H9 (cell line): ENCODE measurements around the gene ERC1. TPM values are rescaled to one million over a fixed set of nuclear protein-coding genes. Genes with fewer than 3 reads are reported as not detected.

Experiments used
- DNase-seq: peaks from one replicate; pipeline ENCODE4 v3.0.0-alpha.2; 2017
- H2AFZ ChIP-seq: one replicate; pipeline ENCODE4 v1.6.1; 2013; ENCODE audit warnings: mild to moderate bottlenecking, low read length, control low read depth, moderate library complexity
- H2AK5ac ChIP-seq: 2 replicates; pipeline ENCODE4 v1.6.1; 2013; ENCODE audit warnings: low read length, control low read depth, mixed read lengths; ENCODE audit not compliant: insufficient read length
- H2BK120ac ChIP-seq: one replicate; pipeline ENCODE4 v1.6.1; 2013; ENCODE audit warnings: low read depth, mild to moderate bottlenecking, low read length, control low read depth, inconsistent platforms; ENCODE audit not compliant: poor library complexity, severe bottlenecking
- H2BK12ac ChIP-seq: 2 replicates; pipeline ENCODE4 v1.6.1; 2013; ENCODE audit warnings: low read length, control low read depth, mixed read lengths, low read depth; ENCODE audit not compliant: insufficient read length
- H2BK15ac ChIP-seq: 2 replicates; pipeline ENCODE4 v1.6.1; 2013; ENCODE audit warnings: low read depth, low read length, control low read depth
- H2BK20ac ChIP-seq: one replicate; pipeline ENCODE4 v1.6.1; 2013; ENCODE audit warnings: low read depth, mild to moderate bottlenecking, low read length, control low read depth, inconsistent platforms; ENCODE audit not compliant: poor library complexity, severe bottlenecking
- H2BK5ac ChIP-seq: 2 replicates; pipeline ENCODE4 v1.6.1; 2013; ENCODE audit warnings: low read length, control low read depth, mixed read lengths; ENCODE audit not compliant: insufficient read length
- H3K14ac ChIP-seq: 2 replicates; pipeline ENCODE4 v1.6.1; 2013; ENCODE audit warnings: low read length, control low read depth; ENCODE audit not compliant: insufficient read depth
- H3K18ac ChIP-seq: 2 replicates; pipeline ENCODE4 v1.6.1; 2013; ENCODE audit warnings: low read depth, mild to moderate bottlenecking, mixed read lengths, low read length, control low read depth; ENCODE audit not compliant: insufficient read length
- H3K23ac ChIP-seq: 2 replicates; pipeline ENCODE4 v1.6.1; 2013; ENCODE audit warnings: low read length, control low read depth, mixed read lengths, low read depth; ENCODE audit not compliant: insufficient read length
- H3K23me2 ChIP-seq: 2 replicates; pipeline ENCODE4 v1.6.1; 2013; ENCODE audit warnings: low read depth, mild to moderate bottlenecking, mixed read lengths, low read length, control low read depth; ENCODE audit not compliant: insufficient read length, poor library complexity, severe bottlenecking
- H3K27ac ChIP-seq: 2 replicates; pipeline ENCODE4 v1.5.1; 2013; ENCODE audit warnings: low read length, control low read depth, mixed read lengths, low read depth; ENCODE audit not compliant: insufficient read length
- H3K27me3 ChIP-seq: 2 replicates; pipeline ENCODE4 v1.6.1; 2013; ENCODE audit warnings: low read length, control low read depth, inconsistent platforms; ENCODE audit not compliant: insufficient read depth
- H3K4ac ChIP-seq: 2 replicates; pipeline ENCODE4 v1.6.1; 2013; ENCODE audit warnings: low read depth, mild to moderate bottlenecking, control low read depth, inconsistent platforms, low read length, moderate library complexity
- H3K4me1 ChIP-seq: 2 replicates; pipeline ENCODE4 v1.6.1; 2013; ENCODE audit warnings: low read length, control low read depth, inconsistent platforms; ENCODE audit not compliant: insufficient read depth
- H3K4me2 ChIP-seq: 2 replicates; pipeline ENCODE4 v1.6.1; 2013; ENCODE audit warnings: low read length, control low read depth, mixed read lengths; ENCODE audit not compliant: insufficient read length, insufficient read depth
- H3K56ac ChIP-seq: 2 replicates; pipeline ENCODE4 v1.6.1; 2013; ENCODE audit warnings: low read depth, mild to moderate bottlenecking, mixed read lengths, low read length, control low read depth; ENCODE audit not compliant: insufficient read length
- H3K79me1 ChIP-seq: 2 replicates; pipeline ENCODE4 v1.6.1; 2013; ENCODE audit warnings: low read depth, mild to moderate bottlenecking, moderate library complexity, low read length, control low read depth, inconsistent platforms; ENCODE audit not compliant: insufficient read depth, poor library complexity, severe bottlenecking
- H3K79me2 ChIP-seq: 2 replicates; pipeline ENCODE4 v1.6.1; 2013; ENCODE audit warnings: low read length, control low read depth, inconsistent platforms; ENCODE audit not compliant: insufficient read depth
- H3K9ac ChIP-seq: 2 replicates; pipeline ENCODE4 v1.6.1; 2013; ENCODE audit warnings: low read length, control low read depth, mixed read lengths; ENCODE audit not compliant: insufficient read length; ENCODE audit errors: extremely low read depth
- H3K9me3 ChIP-seq: one replicate; pipeline ENCODE4 v1.6.1; 2013; ENCODE audit warnings: low read depth, low read length, inconsistent platforms; ENCODE audit not compliant: control insufficient read depth
- H3T11ph ChIP-seq: one replicate; pipeline ENCODE4 v1.6.1; 2013; ENCODE audit warnings: mild to moderate bottlenecking, low read length, control low read depth, inconsistent platforms
- H4K20me1 ChIP-seq: one replicate; pipeline ENCODE4 v1.6.1; 2013; ENCODE audit not compliant: control insufficient read depth, insufficient read length, insufficient read depth
- H4K5ac ChIP-seq: 2 replicates; pipeline ENCODE4 v1.6.1; 2013; ENCODE audit warnings: low read depth, mild to moderate bottlenecking, mixed read lengths, low read length, control low read depth; ENCODE audit not compliant: insufficient read length
- H4K8ac ChIP-seq: replicated peaks from 2 replicates; pipeline ENCODE4 v1.6.1; 2013; ENCODE audit warnings: low read length, control low read depth, mixed read lengths, low read depth; ENCODE audit not compliant: insufficient read length
- H4K91ac ChIP-seq: 2 replicates; pipeline ENCODE4 v1.6.1; 2013; ENCODE audit warnings: low read depth, mild to moderate bottlenecking, moderate library complexity, mixed read lengths, low read length, control low read depth; ENCODE audit not compliant: insufficient read length
- H3K27ac Mint-ChIP-seq, 3 experiments: 2 replicates in 2 of 3; 3 replicates in 1 of 3; pipeline ENCODE4 v1.8.0; 2020 to 2021; ENCODE audit warnings: mixed read lengths in 3 of 3, mild to moderate bottlenecking in 1 of 3, moderate library complexity in 1 of 3
- H3K27me3 Mint-ChIP-seq: 2 replicates; pipeline ENCODE4 v1.8.0; 2021; ENCODE audit warnings: low read depth, mild to moderate bottlenecking, moderate library complexity, mixed read lengths
- H3K36me3 Mint-ChIP-seq, 3 experiments: 2 replicates in 2 of 3; 3 replicates in 1 of 3; pipeline ENCODE4 v1.8.0; 2020 to 2021; ENCODE audit warnings: low read depth in 3 of 3, mixed read lengths in 3 of 3; ENCODE audit not compliant: insufficient read depth in 1 of 3
- H3K4me1 Mint-ChIP-seq, 2 experiments: 2 replicates each; pipeline ENCODE4 v1.8.0; 2020; ENCODE audit warnings: mixed read lengths in 2 of 2
- H3K4me3 Mint-ChIP-seq, 2 experiments: 2 replicates in 1 of 2; 3 replicates in 1 of 2; pipeline ENCODE4 v1.8.0; 2020 to 2021; ENCODE audit warnings: mild to moderate bottlenecking in 2 of 2, mixed read lengths in 2 of 2, moderate library complexity in 1 of 2
- H3K9me3 Mint-ChIP-seq, 2 experiments: 2 replicates in 1 of 2; 3 replicates in 1 of 2; pipeline ENCODE4 v1.8.0; 2020; ENCODE audit warnings: mild to moderate bottlenecking in 2 of 2, mixed read lengths in 2 of 2, moderate library complexity in 1 of 2
- WGBS: extraction: QIAGEN DNeasy Blood & Tissue Kit; methylation state at CpG from one replicate; pipeline ENCODE4 v1.1.7; 2013; ENCODE audit warnings: missing lambda C conversion rate, low lambda C conversion rate, mixed read lengths; ENCODE audit not compliant: insufficient read length; ENCODE audit errors: extremely low coverage; 5-methylcytosine and 5-hydroxymethylcytosine counted together
- total RNA-seq: library from RNA; stranded (reverse); gene quantifications from 2 replicates; pipeline ENCODE4 v1.2.1, GENCODE V29; 2021
- TF ChIP-seq, protein P1 (sequence below): fragments of 200-600 bp; sonication (generic); conservative IDR thresholded peaks from 3 replicates; pipeline ENCODE4 v1.8.0; 2021; ENCODE audit warnings: antibody characterized with exemption, mild to moderate bottlenecking

The ERC1 gene
- total RNA-seq, 1 experiment from 2014 or later, result 51.2 TPM

DNA sequence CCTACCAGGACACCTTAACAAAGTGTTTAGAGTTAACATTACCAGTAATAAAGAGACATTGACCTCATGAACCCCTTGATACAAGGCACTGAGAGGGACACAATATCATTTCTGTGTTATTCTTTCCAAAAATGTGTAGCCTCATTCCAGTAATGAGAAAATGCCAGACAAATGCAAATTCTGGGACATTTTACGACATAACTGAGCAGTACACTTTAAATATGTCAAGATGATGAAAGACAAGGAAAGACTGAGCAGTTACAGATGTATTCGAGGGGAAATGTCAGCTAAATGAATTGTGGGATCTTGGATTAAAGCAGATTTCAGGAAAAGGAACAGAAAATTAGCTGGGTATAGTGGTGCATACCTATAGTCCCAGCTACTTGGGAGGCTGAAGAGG lies 255.6 kb downstream of the ERC1 start:
- Histone ChIP-seq H3K27me3 (no peaks in the 10 kb centered on the region), H3K79me1 (peaks cover 2% of the 10 kb centered on the region), H3K9ac (no peak overlapping the region), H3K18ac (no peak overlapping the region), H2BK5ac (no peak overlapping the region), H3K9me3 (no peaks in the 10 kb centered on the region), H2BK15ac (no peak overlapping the region), H3K23me2 (no peaks in the 10 kb centered on the region), H3K56ac (no peak overlapping the region), H3K14ac (no peak overlapping the region), H2BK120ac (no peak overlapping the region), H4K8ac (no peak overlapping the region), H2BK12ac (no peak overlapping the region), H4K20me1 (no peaks in the 10 kb centered on the region), H4K5ac (no peak overlapping the region), H2AK5ac (no peak overlapping the region), H3K79me2 (no peaks in the 10 kb centered on the region), H3T11ph (no peak overlapping the region), H2AFZ (no peak overlapping the region), H3K4me2 (no peak overlapping the region), H3K4me1 (peaks cover 2% of the 10 kb centered on the region; the same call in 1 of the 2 replicates), H2BK20ac (no peak overlapping the region), H4K91ac (no peak overlapping the region), H3K23ac (no peak overlapping the region), H3K27ac (no peak overlapping the region), H3K4ac (no peak overlapping the region)
- no peak for DNase-seq
- TF ChIP-seq, protein P1, sequence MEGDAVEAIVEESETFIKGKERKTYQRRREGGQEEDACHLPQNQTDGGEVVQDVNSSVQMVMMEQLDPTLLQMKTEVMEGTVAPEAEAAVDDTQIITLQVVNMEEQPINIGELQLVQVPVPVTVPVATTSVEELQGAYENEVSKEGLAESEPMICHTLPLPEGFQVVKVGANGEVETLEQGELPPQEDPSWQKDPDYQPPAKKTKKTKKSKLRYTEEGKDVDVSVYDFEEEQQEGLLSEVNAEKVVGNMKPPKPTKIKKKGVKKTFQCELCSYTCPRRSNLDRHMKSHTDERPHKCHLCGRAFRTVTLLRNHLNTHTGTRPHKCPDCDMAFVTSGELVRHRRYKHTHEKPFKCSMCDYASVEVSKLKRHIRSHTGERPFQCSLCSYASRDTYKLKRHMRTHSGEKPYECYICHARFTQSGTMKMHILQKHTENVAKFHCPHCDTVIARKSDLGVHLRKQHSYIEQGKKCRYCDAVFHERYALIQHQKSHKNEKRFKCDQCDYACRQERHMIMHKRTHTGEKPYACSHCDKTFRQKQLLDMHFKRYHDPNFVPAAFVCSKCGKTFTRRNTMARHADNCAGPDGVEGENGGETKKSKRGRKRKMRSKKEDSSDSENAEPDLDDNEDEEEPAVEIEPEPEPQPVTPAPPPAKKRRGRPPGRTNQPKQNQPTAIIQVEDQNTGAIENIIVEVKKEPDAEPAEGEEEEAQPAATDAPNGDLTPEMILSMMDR, result no peak
- Mint-ChIP-seq H3K4me1 (peaks cover 22 to 32% of the 10 kb centered on the region in 2 experiments), H3K27me3 (no peaks in the 10 kb centered on the region), H3K36me3 (no peaks in the 10 kb centered on the region; a peak in 1 of 7 replicates), H3K27ac (no peak overlapping the region; a peak in 1 of 7 replicates), H3K9me3 (no peaks in the 10 kb centered on the region), H3K4me3 (no peak overlapping the region)
- no CpG with 5 or more reads among the region's 2 CpGs for WGBS
